ENCODE results near the gene ARHGAP25. TPM values are rescaled to one million over a fixed set of nuclear protein-coding genes. Genes with fewer than 3 reads are reported as not detected.
A peak's percentile ranks its signal among the peaks of the same experiment; 100 is the strongest.

The ARHGAP25 gene
- total and polyA plus RNA-seq, 2 donors from 2014 or later: 6.3 to 20.4 TPM

DNA sequence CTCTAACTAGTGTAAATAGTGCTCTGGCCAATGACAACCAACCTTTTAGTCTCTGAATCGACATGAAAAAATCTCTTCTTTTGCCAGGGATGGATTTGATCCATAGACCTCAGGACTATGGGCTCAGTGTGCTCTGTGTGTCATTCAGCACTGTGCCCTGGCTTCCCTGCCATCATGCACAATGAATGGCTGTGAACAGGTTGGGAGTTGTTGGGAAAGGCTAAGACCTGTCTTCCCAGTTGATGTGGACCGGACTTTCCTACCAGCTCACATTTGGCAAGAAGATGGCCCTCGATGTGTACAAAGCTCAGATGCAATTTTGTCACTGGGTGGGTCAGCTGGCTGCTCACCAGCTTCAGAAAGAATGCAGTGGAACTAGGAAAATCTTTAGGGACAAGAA is 26.0 kb upstream of the ARHGAP25 start:
- no peak overlapping the region for H3K9ac ChIP-seq (ENCODE audit: low read length in 3 of 3)
- intact Hi-C loops (cut with DNase I): no loop called here
- no peak for FAIRE-seq
- no peak for DNase-seq
- TF ChIP-seq, protein P1, sequence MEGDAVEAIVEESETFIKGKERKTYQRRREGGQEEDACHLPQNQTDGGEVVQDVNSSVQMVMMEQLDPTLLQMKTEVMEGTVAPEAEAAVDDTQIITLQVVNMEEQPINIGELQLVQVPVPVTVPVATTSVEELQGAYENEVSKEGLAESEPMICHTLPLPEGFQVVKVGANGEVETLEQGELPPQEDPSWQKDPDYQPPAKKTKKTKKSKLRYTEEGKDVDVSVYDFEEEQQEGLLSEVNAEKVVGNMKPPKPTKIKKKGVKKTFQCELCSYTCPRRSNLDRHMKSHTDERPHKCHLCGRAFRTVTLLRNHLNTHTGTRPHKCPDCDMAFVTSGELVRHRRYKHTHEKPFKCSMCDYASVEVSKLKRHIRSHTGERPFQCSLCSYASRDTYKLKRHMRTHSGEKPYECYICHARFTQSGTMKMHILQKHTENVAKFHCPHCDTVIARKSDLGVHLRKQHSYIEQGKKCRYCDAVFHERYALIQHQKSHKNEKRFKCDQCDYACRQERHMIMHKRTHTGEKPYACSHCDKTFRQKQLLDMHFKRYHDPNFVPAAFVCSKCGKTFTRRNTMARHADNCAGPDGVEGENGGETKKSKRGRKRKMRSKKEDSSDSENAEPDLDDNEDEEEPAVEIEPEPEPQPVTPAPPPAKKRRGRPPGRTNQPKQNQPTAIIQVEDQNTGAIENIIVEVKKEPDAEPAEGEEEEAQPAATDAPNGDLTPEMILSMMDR (IDR thresholded peaks at IDR 0.05; ENCODE audit: borderline replicate concordance, extremely low read depth, insufficient read depth): no peak
- H3K27me3 ChIP-seq (ENCODE audit: control insufficient read depth, insufficient read depth, low read length): no peaks in the 10 kb centered on the region
- no peaks in the 10 kb centered on the region for H3K4me1 ChIP-seq (ENCODE audit: control insufficient read depth in 2 of 3, insufficient read depth in 2 of 3, low read depth in 1 of 3, low read length in 3 of 3)
- no peak overlapping the region for H3K27ac ChIP-seq (ENCODE audit: low read depth in 2 of 2, low read length in 2 of 2)
- H3K9me3 ChIP-seq (ENCODE audit: control insufficient read depth in 2 of 3, insufficient read depth in 1 of 3, low read length in 3 of 3): no peaks in the 10 kb centered on the region
- no peak overlapping the region for H3K4me3 ChIP-seq (ENCODE audit: low read length in 3 of 3)
- no peaks in the 10 kb centered on the region for H3K36me3 ChIP-seq (ENCODE audit: control insufficient read depth in 2 of 3, insufficient read depth in 3 of 3, low read length in 3 of 3)

DNA sequence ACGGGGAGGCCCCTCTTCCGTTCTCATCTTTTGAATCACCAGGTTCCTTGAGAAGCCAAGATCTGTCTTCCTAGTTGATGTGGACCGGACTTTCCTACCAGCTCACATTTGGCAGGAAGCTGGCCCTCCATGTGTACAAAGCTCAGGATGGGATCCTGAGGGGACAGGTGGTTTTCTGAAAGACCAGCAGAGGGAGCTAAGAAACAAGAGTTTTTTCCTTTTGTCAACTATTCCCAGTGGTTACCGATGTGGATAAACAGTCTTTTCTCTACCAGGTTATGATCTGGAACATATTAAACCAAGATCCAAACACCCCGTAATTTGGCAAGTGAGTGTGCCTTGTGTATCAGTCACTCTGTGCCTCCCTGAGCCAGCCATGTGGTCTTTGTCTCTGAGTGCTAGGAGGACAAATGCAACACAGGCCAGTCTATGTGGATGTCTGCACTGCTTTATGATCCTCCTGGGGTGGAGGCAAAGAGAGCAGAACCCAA is 25.1 kb upstream of the ARHGAP25 start:
- Histone ChIP-seq H3K4me3 (ENCODE audit: low read length in 3 of 3) (no peak overlapping the region), H3K36me3 (ENCODE audit: control insufficient read depth in 2 of 3, insufficient read depth in 3 of 3, low read length in 3 of 3) (no peaks in the 10 kb centered on the region), H3K4me1 (ENCODE audit: control insufficient read depth in 2 of 3, insufficient read depth in 2 of 3, low read depth in 1 of 3, low read length in 3 of 3) (no peaks in the 10 kb centered on the region), H3K9ac (ENCODE audit: low read length in 3 of 3) (no peak overlapping the region), H3K9me3 (ENCODE audit: control insufficient read depth in 2 of 3, insufficient read depth in 1 of 3, low read length in 3 of 3) (no peaks in the 10 kb centered on the region), H3K27ac (ENCODE audit: low read depth in 2 of 2, low read length in 2 of 2) (no peak overlapping the region), H3K27me3 (ENCODE audit: control insufficient read depth, insufficient read depth, low read length) (no peaks in the 10 kb centered on the region)
- TF ChIP-seq, protein P1 (IDR thresholded peaks at IDR 0.05; ENCODE audit: borderline replicate concordance, extremely low read depth, insufficient read depth): peak; percentile 64
- DNase-seq: peak in 3 of 5 donors; percentile 35 to 61 (median 58)
- FAIRE-seq: no peak
- intact Hi-C loops (cut with DNase I): no loop called here

DNA sequence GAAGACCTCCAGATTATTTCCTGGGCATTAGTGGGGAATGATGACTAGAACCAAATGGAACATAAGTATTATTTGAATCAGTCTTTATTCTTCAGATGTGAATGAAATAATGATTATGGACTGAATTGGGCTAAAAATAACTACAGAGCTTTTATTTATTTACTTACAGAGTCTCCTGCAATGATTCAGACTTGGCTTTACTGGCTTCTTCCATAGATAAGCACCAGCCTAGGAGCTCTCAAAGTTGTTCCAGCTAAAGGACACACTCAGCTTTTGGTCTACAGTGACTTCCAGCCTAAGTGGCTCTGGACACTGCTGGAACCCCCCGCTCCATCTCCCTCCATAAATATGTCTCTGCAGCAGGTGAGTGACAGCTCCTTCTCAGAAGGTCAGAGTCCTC is 24.3 kb upstream of the ARHGAP25 start:
- FAIRE-seq (no peak), DNase-seq (no peak)
- Histone ChIP-seq H3K9ac (ENCODE audit: low read length in 3 of 3) (no peak overlapping the region), H3K27me3 (ENCODE audit: control insufficient read depth, insufficient read depth, low read length) (no peaks in the 10 kb centered on the region), H3K36me3 (ENCODE audit: control insufficient read depth in 2 of 3, insufficient read depth in 3 of 3, low read length in 3 of 3) (no peaks in the 10 kb centered on the region), H3K4me1 (ENCODE audit: control insufficient read depth in 2 of 3, insufficient read depth in 2 of 3, low read depth in 1 of 3, low read length in 3 of 3) (peaks cover 0 to 2% (median 0%) of the 10 kb centered on the region in 3 donors), H3K27ac (ENCODE audit: low read depth in 2 of 2, low read length in 2 of 2) (no peak overlapping the region), H3K9me3 (ENCODE audit: control insufficient read depth in 2 of 3, insufficient read depth in 1 of 3, low read length in 3 of 3) (no peaks in the 10 kb centered on the region), H3K4me3 (ENCODE audit: low read length in 3 of 3) (no peak overlapping the region)
- intact Hi-C loops (cut with DNase I): loop anchor here (10.0 kb wide), 1 partner anchor 214 kb away; no protein-coding TSS in a partner anchor
- TF ChIP-seq, protein P1 (IDR thresholded peaks at IDR 0.05; ENCODE audit: borderline replicate concordance, extremely low read depth, insufficient read depth): no peak

DNA sequence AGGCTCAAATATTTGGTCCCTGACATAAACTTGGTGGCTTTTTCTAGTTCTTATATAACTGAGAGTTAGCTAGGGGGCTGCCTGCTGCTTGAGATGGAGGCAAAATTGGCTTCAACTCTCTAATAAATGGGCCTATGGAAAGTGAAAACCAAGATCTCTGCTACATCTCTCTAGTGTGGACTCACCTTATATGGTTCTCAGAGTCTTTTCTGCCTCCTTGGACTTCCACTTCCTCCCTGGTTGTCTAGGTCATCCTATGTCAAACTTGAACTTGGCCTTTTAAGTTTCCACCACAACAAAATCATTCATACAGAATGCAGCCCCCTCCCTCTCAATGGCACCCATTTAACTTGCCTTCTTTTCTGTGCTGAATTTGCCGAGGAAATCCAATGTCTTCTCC is 23.9 kb upstream of the ARHGAP25 start:
- H3K9ac ChIP-seq (ENCODE audit: low read length in 3 of 3): no peak overlapping the region
- peaks cover 0 to 2% (median 0%) of the 10 kb centered on the region in 3 donors for H3K4me1 ChIP-seq (ENCODE audit: control insufficient read depth in 2 of 3, insufficient read depth in 2 of 3, low read depth in 1 of 3, low read length in 3 of 3)
- H3K27me3 ChIP-seq (ENCODE audit: control insufficient read depth, insufficient read depth, low read length): no peaks in the 10 kb centered on the region
- H3K36me3 ChIP-seq (ENCODE audit: control insufficient read depth in 2 of 3, insufficient read depth in 3 of 3, low read length in 3 of 3): no peaks in the 10 kb centered on the region
- DNase-seq (no peak), FAIRE-seq (no peak)
- H3K9me3 ChIP-seq (ENCODE audit: control insufficient read depth in 2 of 3, insufficient read depth in 1 of 3, low read length in 3 of 3): no peaks in the 10 kb centered on the region
- TF ChIP-seq, protein P1 (IDR thresholded peaks at IDR 0.05; ENCODE audit: borderline replicate concordance, extremely low read depth, insufficient read depth): no peak
- intact Hi-C loops (cut with DNase I): loop anchor here (10.0 kb wide), 1 partner anchor 214 kb away; no protein-coding TSS in a partner anchor
- no peak overlapping the region for H3K27ac ChIP-seq (ENCODE audit: low read depth in 2 of 2, low read length in 2 of 2)
- H3K4me3 ChIP-seq (ENCODE audit: low read length in 3 of 3): no peak overlapping the region
